ENCODE results near the gene STOML1. TPM values are rescaled to one million over a fixed set of nuclear protein-coding genes. Genes with fewer than 3 reads are reported as not detected.
"Not testable (repeated sequence)": the region's sequence is repeated elsewhere in the genome, so short reads cannot be mapped to it uniquely, and the experiment has no call there.

The STOML1 gene
- total RNA-seq, 2 experiments from 2014 or later: 7.1 to 10.1 TPM

- DNase-seq: no peak
- no peaks in the 10 kb centered on the region for H3K9me3 Mint-ChIP-seq
- intact Hi-C loops (cut with micrococcal nuclease): no loop called here
- ChIA-PET CTCF (interaction anchor here (0.7 to 1.4 kb wide), 3 partner anchors 11 to 33 kb away, joined by 3 to 7 read pairs (median 3); no protein-coding TSS in a partner anchor), POLR2A (interaction anchor here (0.6 kb wide), 1 partner anchor 14 kb away, joined by 3 read pairs; the partner anchor contains the start of gene LOXL1)
- H3K27me3 Mint-ChIP-seq: no peaks in the 10 kb centered on the region
- H3K4me1 Mint-ChIP-seq (ENCODE audit: low read depth): peaks cover 14% of the 10 kb centered on the region
- H3K36me3 Mint-ChIP-seq: no peaks in the 10 kb centered on the region
- H3K27ac Mint-ChIP-seq: no peak overlapping the region
- H3K4me3 Mint-ChIP-seq: no peak overlapping the region
Measured at GRCh38 chr15:73940061-73940981, 51.8 kb downstream of the STOML1 start.

GRCh38 chr15:73939138-73939537, 53.0 kb downstream of the STOML1 start:
- intact Hi-C loops (cut with micrococcal nuclease): no loop called here
- Mint-ChIP-seq H3K4me1 (ENCODE audit: low read depth) (peaks cover 26% of the 10 kb centered on the region), H3K36me3 (no peaks in the 10 kb centered on the region), H3K4me3 (no peak overlapping the region), H3K27me3 (no peaks in the 10 kb centered on the region), H3K27ac (no peak overlapping the region), H3K9me3 (no peaks in the 10 kb centered on the region)
- CTCF ChIA-PET: interaction anchor here (2.0 kb wide), 1 partner anchor 11 kb away, joined by 5 read pairs; no protein-coding TSS in a partner anchor
- no peak for DNase-seq
- POLR2A ChIA-PET: no interaction called here

GRCh38 chr15:73938516-73938915, 53.6 kb downstream of the STOML1 start:
- CTCF ChIA-PET: interaction anchor here (2.0 kb wide), 1 partner anchor 11 kb away, joined by 5 read pairs; no protein-coding TSS in a partner anchor

GRCh38 chr15:73937726-73938125, 54.4 kb downstream of the STOML1 start:
- DNase-seq: no peak
- Mint-ChIP-seq H3K4me3 (no peak overlapping the region), H3K27ac (no peak overlapping the region), H3K9me3 (no peaks in the 10 kb centered on the region), H3K27me3 (no peaks in the 10 kb centered on the region), H3K4me1 (ENCODE audit: low read depth) (peaks cover 26% of the 10 kb centered on the region), H3K36me3 (no peaks in the 10 kb centered on the region)
- CTCF ChIA-PET: interaction anchor here (2.0 to 2.3 kb wide), 1 partner anchor 10 kb away, joined by 5 to 10 read pairs; no protein-coding TSS in a partner anchor
- intact Hi-C loops (cut with micrococcal nuclease): no loop called here
- POLR2A ChIA-PET: no interaction called here

More at GRCh38 chr15:73938516-73938915, 53.6 kb downstream of the STOML1 start:
- H3K9me3 Mint-ChIP-seq; H3K27ac Mint-ChIP-seq; DNase-seq; H3K36me3 Mint-ChIP-seq; intact Hi-C loops (cut with micrococcal nuclease); POLR2A ChIA-PET; H3K4me3 Mint-ChIP-seq; H3K27me3 Mint-ChIP-seq: not testable (repeated sequence)
- peaks cover 26% of the 10 kb centered on the region for H3K4me1 Mint-ChIP-seq (ENCODE audit: low read depth)

GRCh38 chr15:73937296-73937695, 54.8 kb downstream of the STOML1 start:
- H3K36me3 Mint-ChIP-seq: no peaks in the 10 kb centered on the region
- no peak for DNase-seq
- ChIA-PET CTCF (interaction anchor here (1.9 to 2.3 kb wide), 2 partner anchors 10 to 65 kb away, joined by 4 to 10 read pairs; no protein-coding TSS in a partner anchor), POLR2A (no interaction called here)
- no peak overlapping the region for H3K4me3 Mint-ChIP-seq
- H3K4me1 Mint-ChIP-seq (ENCODE audit: low read depth): peaks cover 22% of the 10 kb centered on the region
- no peaks in the 10 kb centered on the region for H3K27me3 Mint-ChIP-seq
- intact Hi-C loops (cut with micrococcal nuclease): no loop called here
- H3K9me3 Mint-ChIP-seq: no peaks in the 10 kb centered on the region
- H3K27ac Mint-ChIP-seq: no peak overlapping the region

- Mint-ChIP-seq H3K4me1 (ENCODE audit: low read depth) (peaks cover 16% of the 10 kb centered on the region), H3K9me3 (no peaks in the 10 kb centered on the region), H3K27ac (no peak overlapping the region), H3K36me3 (no peaks in the 10 kb centered on the region), H3K4me3 (no peak overlapping the region), H3K27me3 (no peaks in the 10 kb centered on the region)
- ChIA-PET CTCF (interaction anchor here (1.9 to 2.3 kb wide), 2 partner anchors 9 to 64 kb away, joined by 4 to 10 read pairs; no protein-coding TSS in a partner anchor), POLR2A (no interaction called here)
- intact Hi-C loops (cut with micrococcal nuclease): no loop called here
- DNase-seq: no peak
Measured at GRCh38 chr15:73936588-73937290, 55.4 kb downstream of the STOML1 start.

GRCh38 chr15:73936181-73936580, 55.9 kb downstream of the STOML1 start:
- Mint-ChIP-seq H3K9me3 (no peaks in the 10 kb centered on the region), H3K27ac (no peak overlapping the region), H3K36me3 (no peaks in the 10 kb centered on the region), H3K4me1 (ENCODE audit: low read depth) (peaks cover 11% of the 10 kb centered on the region), H3K4me3 (no peak overlapping the region), H3K27me3 (no peaks in the 10 kb centered on the region)
- no peak for DNase-seq
- POLR2A ChIA-PET: no interaction called here
- CTCF ChIA-PET: interaction anchor here (1.2 to 2.3 kb wide), 4 partner anchors 8 to 63 kb away, joined by 3 to 10 read pairs (median 7); no protein-coding TSS in a partner anchor
- intact Hi-C loops (cut with micrococcal nuclease): no loop called here

- no peak overlapping the region for H3K27ac Mint-ChIP-seq
- no peak overlapping the region for H3K4me3 Mint-ChIP-seq
- H3K27me3 Mint-ChIP-seq: no peaks in the 10 kb centered on the region
- peaks cover 11% of the 10 kb centered on the region for H3K4me1 Mint-ChIP-seq (ENCODE audit: low read depth)
- ChIA-PET POLR2A (interaction anchor here (1.5 kb wide), 1 partner anchor 16 kb away, joined by 3 read pairs; no protein-coding TSS in a partner anchor), CTCF (interaction anchor here (0.9 to 2.3 kb wide), 5 partner anchors 8 to 63 kb away, joined by 3 to 10 read pairs (median 4); no protein-coding TSS in a partner anchor)
- H3K36me3 Mint-ChIP-seq: no peaks in the 10 kb centered on the region
- intact Hi-C loops (cut with micrococcal nuclease): no loop called here
- no peak for DNase-seq
- no peaks in the 10 kb centered on the region for H3K9me3 Mint-ChIP-seq
Measured at GRCh38 chr15:73935547-73935946, 56.5 kb downstream of the STOML1 start.

- ChIA-PET CTCF (interaction anchor here (0.6 to 2.3 kb wide), 3 partner anchors 11 to 39 kb away, joined by 3 to 10 read pairs (median 3); no protein-coding TSS in a partner anchor), POLR2A (interaction anchor here (1.5 kb wide), 1 partner anchor 17 kb away, joined by 3 read pairs; no protein-coding TSS in a partner anchor)
- Mint-ChIP-seq H3K9me3 (no peaks in the 10 kb centered on the region), H3K27me3 (no peaks in the 10 kb centered on the region), H3K4me1 (ENCODE audit: low read depth) (peaks cover 14% of the 10 kb centered on the region), H3K36me3 (no peaks in the 10 kb centered on the region), H3K4me3 (no peak overlapping the region), H3K27ac (no peak overlapping the region)
- DNase-seq: no peak
- intact Hi-C loops (cut with micrococcal nuclease): no loop called here
Measured at GRCh38 chr15:73934281-73934680, 57.8 kb downstream of the STOML1 start.

- Mint-ChIP-seq H3K27me3 (no peaks in the 10 kb centered on the region), H3K36me3 (no peaks in the 10 kb centered on the region), H3K4me3 (no peak overlapping the region), H3K4me1 (ENCODE audit: low read depth) (peaks cover 26% of the 10 kb centered on the region), H3K9me3 (no peaks in the 10 kb centered on the region), H3K27ac (no peak overlapping the region)
- intact Hi-C loops (cut with micrococcal nuclease): no loop called here
- CTCF ChIA-PET: interaction anchor here (1.0 to 1.2 kb wide), 3 partner anchors 19 to 33 kb away, joined by 3 read pairs; no protein-coding TSS in a partner anchor
- POLR2A ChIA-PET: no interaction called here
- DNase-seq: no peak
Measured at GRCh38 chr15:73932381-73933191, 59.5 kb downstream of the STOML1 start.

GRCh38 chr15:73931441-73931840, 60.7 kb downstream of the STOML1 start:
- intact Hi-C loops (cut with micrococcal nuclease): no loop called here
- ChIA-PET POLR2A (interaction anchor here (0.5 kb wide), 1 partner anchor 118 kb away, joined by 4 read pairs; no protein-coding TSS in a partner anchor), CTCF (interaction anchor here (1.0 to 1.3 kb wide), 3 partner anchors 33 to 58 kb away, joined by 3 to 4 read pairs (median 3); partner anchors contain the start of gene TBC1D21)
- Mint-ChIP-seq H3K4me3 (no peak overlapping the region), H3K9me3 (no peaks in the 10 kb centered on the region), H3K27ac (no peak overlapping the region), H3K27me3 (no peaks in the 10 kb centered on the region), H3K36me3 (no peaks in the 10 kb centered on the region), H3K4me1 (ENCODE audit: low read depth) (peaks cover 26% of the 10 kb centered on the region)
- DNase-seq: no peak
